Measurements from ENCODE around the gene CYP19A1. TPM values are rescaled to one million over a fixed set of nuclear protein-coding genes. Genes with fewer than 3 reads are reported as not detected.

CYP19A1 gene
- total and polyA plus RNA-seq, 4 donors = 0.03 to 124 (median 0.50) TPM; not detected in 1

GRCh38 chr15:51366920-51367319 lies 28.5 kb upstream of the CYP19A1 start:
- 74% methylated on average over 3 of the region's 3 CpGs for whole genome bisulfite sequencing
- no peak overlapping the region for H3K9ac ChIP-seq (ENCODE audit: low read depth in 1 of 2, low read length in 2 of 2)
- H3K4me1 ChIP-seq (ENCODE audit: control insufficient read depth in 4 of 4, insufficient read depth in 4 of 4, low read length in 3 of 4) = no peaks in the 10 kb centered on the region
- no peak for DNase-seq (ENCODE audit: low spot score)
- TF ChIP-seq GABPA (IDR thresholded peaks at IDR 0.05 in 1 of 2, conservative IDR thresholded peaks at IDR 0.05 in 1 of 2) (no peak), NR2F2 (IDR thresholded peaks at IDR 0.05) (no peak), FOXA1 (IDR thresholded peaks at IDR 0.05) (no peak), HNF4A (conservative IDR thresholded peaks at IDR 0.05) (no peak), JUND (IDR thresholded peaks at IDR 0.05) (no peak), MAX (IDR thresholded peaks at IDR 0.05) (no peak), REST (IDR thresholded peaks at IDR 0.05) (no peak), RAD21 (IDR thresholded peaks at IDR 0.05) (no peak), CTCF (IDR thresholded peaks at IDR 0.05; ENCODE audit: low read depth, low read length, missing input control) (no peak), FOXA2 (IDR thresholded peaks at IDR 0.05) (no peak), YY1 (IDR thresholded peaks at IDR 0.05) (no peak), TAF1 (conservative IDR thresholded peaks at IDR 0.05) (no peak), ATF3 (IDR thresholded peaks at IDR 0.05) (no peak), EGR1 (IDR thresholded peaks at IDR 0.05; ENCODE audit: low read depth in 2 of 2) (no peak), HNF4G (IDR thresholded peaks at IDR 0.05) (no peak), SP1 (IDR thresholded peaks at IDR 0.05) (no peak), ZBTB33 (IDR thresholded peaks at IDR 0.05) (no peak), RXRA (IDR thresholded peaks at IDR 0.05) (no peak)
- no peaks in the 10 kb centered on the region for H3K36me3 ChIP-seq (ENCODE audit: control insufficient read depth in 4 of 4, insufficient read depth in 3 of 4, low read depth in 1 of 4, low read length in 3 of 4)
- no peak overlapping the region for H3K4me3 ChIP-seq (ENCODE audit: low read depth in 1 of 3, low read length in 3 of 3)
- H3K9me3 ChIP-seq (ENCODE audit: control insufficient read depth in 4 of 4, low read length in 3 of 4) = no peaks in the 10 kb centered on the region
- H3K27me3 ChIP-seq (ENCODE audit: control insufficient read depth in 4 of 4, insufficient read depth in 4 of 4, low read length in 3 of 4) = peaks cover 0 to 3% (median 0%) of the 10 kb centered on the region in 4 donors
- H3K27ac ChIP-seq (ENCODE audit: low read depth in 1 of 2, low read length in 2 of 2) = no peak overlapping the region
